Heart left ventricle (tissue), 16 donors: Measurements from ENCODE around the gene ZKSCAN5. TPM values are rescaled to one million over a fixed set of nuclear protein-coding genes. Genes with fewer than 3 reads are reported as not detected.
A peak's percentile ranks its signal among the peaks of the same experiment; 100 is the strongest.

Experiments used
- ATAC-seq, 4 donors: fragments of 200-7000 bp; cut with Tn5 transposase; one replicate each; pipeline ENCODE4 v1.9.1; 2020 to 2022; ENCODE audit warnings: moderate library complexity in 4 of 4, mild to moderate bottlenecking in 3 of 4, moderate number of reproducible peaks in 1 of 4
- DNase-seq, 5 donors: peaks; one replicate each; pipeline ENCODE4 v3.0.0-alpha.2; 2020
- H3K27ac ChIP-seq, 12 donors: fragments of 200-600 bp; sonication (generic) in 4 of 12; one replicate each; pipeline versions ENCODE4 v1.5.0 to v1.8.0; 2016 to 2022; ENCODE audit warnings: mild to moderate bottlenecking in 2 of 12
- H3K27me3 ChIP-seq, 9 donors: fragments of 200-600 bp; sonication (generic) in 2 of 9; one replicate each; pipeline versions ENCODE4 v1.5.1 to v1.8.0; 2016 to 2022; ENCODE audit warnings: mild to moderate bottlenecking in 3 of 9
- H3K36me3 ChIP-seq, 9 donors: fragments of 200-600 bp; sonication (generic) in 2 of 9; one replicate each; pipeline versions ENCODE4 v1.5.0 to v1.8.0; 2018 to 2022; ENCODE audit warnings: mild to moderate bottlenecking in 2 of 9
- H3K4me1 ChIP-seq, 12 donors: fragments of 200-600 bp; sonication (generic) in 4 of 12; one replicate each; pipeline versions ENCODE4 v1.5.0 to v1.8.0; 2016 to 2022; ENCODE audit warnings: mild to moderate bottlenecking in 3 of 12
- H3K4me3 ChIP-seq, 12 donors: fragments of 200-600 bp; sonication (generic) in 4 of 12; one replicate each; pipeline versions ENCODE4 v1.5.0 to v1.8.0; 2017 to 2022; ENCODE audit warnings: mild to moderate bottlenecking in 9 of 12, moderate library complexity in 4 of 12
- H3K9me3 ChIP-seq, 12 donors: fragments of 200-600 bp; sonication (generic) in 4 of 12; one replicate each; pipeline versions ENCODE4 v1.5.0 to v1.8.0; 2016 to 2022; ENCODE audit warnings: mild to moderate bottlenecking in 1 of 12
- CTCF ChIP-seq, 12 donors: fragments of 200-600 bp; sonication (generic) in 4 of 12; IDR thresholded peaks; one replicate each; pipeline versions ENCODE4 v1.5.0 to v1.8.0; 2018 to 2022; ENCODE audit warnings: antibody characterized with exemption in 12 of 12, mild to moderate bottlenecking in 5 of 12
- POLR2A ChIP-seq, 2 donors: fragments of 450-650 bp; IDR thresholded peaks; one replicate each; pipeline ENCODE4 v1.6.1; 2017; ENCODE audit warnings: antibody characterized with exemption in 2 of 2, mild to moderate bottlenecking in 2 of 2, moderate library complexity in 2 of 2
- whole genome bisulfite sequencing, 4 donors: extraction: QIAGEN DNeasy Blood & Tissue Kit in 2 of 4; methylation state at CpG; one replicate each; pipeline versions ENCODE4 v1.1.5 to v1.1.7; 2013 to 2018; 5-methylcytosine and 5-hydroxymethylcytosine counted together
- intact Hi-C, 10 donors: fragments of 100-400 bp; cut with DNase I; formaldehyde crosslinking; loops; one replicate each; pipeline versions ENCODE4 v1.11.1 to v1.14.2; 2022
- polyA plus RNA-seq, 2 donors: library from polyadenylated mRNA; stranded (reverse); fragments of 200-250 nt; gene quantifications; one replicate each; pipeline ENCODE4 v1.2.3, GENCODE V29; 2013
- total RNA-seq, 9 donors: library from RNA; depleted of rRNA in 2 of 9; stranded (reverse); fragments of >200 nt in 2 of 9; fragmentation: NEBNext Ultra II Directional in 3 of 9; extraction: Animal tissue kit (Norgen Biotek cat#: 25700) in 3 of 9; gene quantifications; one replicate each; pipeline versions ENCODE4 v1.1.0 to v1.2.4, GENCODE V29; 2016 to 2023
- donor health status: ischemic (EF 13 %, LVEDD 7.1; RV severe dilation, severe dysfunction).
- donor health status: healthy with polysubstance abuse.
- donor health status: DM: no; HTN: yes; CAD: no.
- donor health status: DM: no; HTN: no; CAD: no.
- donor health status: ischemic (EF 25% LVEDD 6.9; RV normal size, moderate dysfunction).
- donor health status: ischemic (EF 25% LVEDD 5.7; RV mildly dilated, moderate dysfunction).
- donor health status: healthy.
- donor health status: DM: yes; HTN: yes; CAD: no.
- donor health status: ischemic (EF 35%, LVEDD 5.7; RV mildly dilated, moderate dysfunction).
- donor health status: nonischemic (EF 11% LVEDD 7.7; RV severe dilation, severe dysfunction).
- donor health status: DM: yes; HTN: yes; CAD: no.
- donor health status: PGD.
- donor health status: ischemic (EF 29% LVEDD 5.4; RV normal size, mild dysfunction).
- donor health status: nonischemic (EF 23%, LVEDD 6.1; RV moderate dilation, normal function).

The ZKSCAN5 gene
- total and polyA plus RNA-seq, 11 donors: 2.1 to 9.6 (median 6.2) TPM

GRCh38 chr7:99525713-99526440 lies 21.4 kb downstream of the ZKSCAN5 start:
- no peak for ATAC-seq
- WGBS, 4 donors: 93 to 96% (median 95%) methylated on average over 21 of the region's 21 CpGs

GRCh38 chr7:99531354-99531765 lies 26.9 kb downstream of the ZKSCAN5 start:
- Histone ChIP-seq H3K4me1 (no peaks in the 10 kb centered on the region), H3K9me3 (peaks cover 0 to 86% (median 39%) of the 10 kb centered on the region in 12 donors), H3K27me3 (no peaks in the 10 kb centered on the region), H3K36me3 (peaks cover 13 to 79% (median 54%) of the 10 kb centered on the region in 9 donors), H3K27ac (no peak overlapping the region), H3K4me3 (no peak overlapping the region)
- intact Hi-C loops: no loop called here
- 98 to 99% (median 98%) methylated on average over 12 of the region's 12 CpGs for WGBS, 4 donors
- ATAC-seq (no peak), DNase-seq (no peak)
- TF ChIP-seq POLR2A (IDR thresholded peaks at IDR 0.05): no peak
- no peak for TF ChIP-seq CTCF (IDR thresholded peaks at IDR 0.05)

More at GRCh38 chr7:99525713-99526440, 21.4 kb downstream of the ZKSCAN5 start:
- intact Hi-C loops: no loop called here
- no peaks in the 10 kb centered on the region for H3K4me1 ChIP-seq
- H3K9me3 ChIP-seq: peaks cover 0 to 32% (median 11%) of the 10 kb centered on the region in 12 donors
- no peaks in the 10 kb centered on the region for H3K27me3 ChIP-seq
- peaks cover 0 to 97% (median 77%) of the 10 kb centered on the region in 9 donors for H3K36me3 ChIP-seq
- no peak for DNase-seq
- no peak overlapping the region for H3K27ac ChIP-seq
- peak in 2 of 12 donors; percentile 7 to 11 for TF ChIP-seq CTCF (IDR thresholded peaks at IDR 0.05)
- no peak for TF ChIP-seq POLR2A (IDR thresholded peaks at IDR 0.05)
- no peak overlapping the region for H3K4me3 ChIP-seq

- DNase-seq: no peak
- 96 to 100% (median 100%) methylated on average over 2 of the region's 2 CpGs for WGBS, 4 donors
- Histone ChIP-seq H3K27ac (no peak overlapping the region), H3K9me3 (peaks cover 0 to 99% (median 39%) of the 10 kb centered on the region in 12 donors), H3K27me3 (no peaks in the 10 kb centered on the region), H3K36me3 (peaks cover 9 to 36% (median 18%) of the 10 kb centered on the region in 9 donors), H3K4me1 (no peaks in the 10 kb centered on the region), H3K4me3 (no peak overlapping the region)
- TF ChIP-seq CTCF (IDR thresholded peaks at IDR 0.05) (no peak), POLR2A (IDR thresholded peaks at IDR 0.05) (no peak)
- ATAC-seq: no peak
- intact Hi-C loops: no loop called here
Measured at GRCh38 chr7:99535667-99536066, 31.2 kb downstream of the ZKSCAN5 start.

- intact Hi-C loops: no loop called here
- Histone ChIP-seq H3K9me3 (peaks cover 0 to 99% (median 20%) of the 10 kb centered on the region in 12 donors), H3K4me1 (no peaks in the 10 kb centered on the region), H3K27me3 (no peaks in the 10 kb centered on the region), H3K36me3 (no peaks in the 10 kb centered on the region), H3K4me3 (no peak overlapping the region), H3K27ac (no peak overlapping the region)
- TF ChIP-seq POLR2A (IDR thresholded peaks at IDR 0.05) (no peak), CTCF (IDR thresholded peaks at IDR 0.05) (no peak)
- WGBS, 4 donors: 63 to 74% (median 69%) methylated on average over 7 of the region's 7 CpGs
- ATAC-seq: no peak
- no peak for DNase-seq
Measured at GRCh38 chr7:99539213-99539811, 34.9 kb downstream of the ZKSCAN5 start.
